HG02623 (cell line): Measurements from ENCODE around the gene CDH18.

ENCODE experiments used
- ATAC-seq: cut with Tn5 transposase; IDR thresholded peaks from one replicate; pipeline ENCODE4 v1.9.1; 2021; ENCODE audit warnings: moderate library complexity; ENCODE audit not compliant: unreplicated experiment

Gene CDH18

GRCh38 chr5:19987612-19988361, at the start of gene CDH18:
Gene CDH18, minus strand, starts transcription at chr5:19988200. Its CDS starts 149,214 bp downstream, at chr5:19838986.
- ATAC-seq = no peak

- ATAC-seq = no peak
Measured at GRCh38 chr5:20034717-20035116, 46.7 kb upstream of the CDH18 start.

GRCh38 chr5:20033881-20034280, 45.9 kb upstream of the CDH18 start:
- no peak for ATAC-seq

GRCh38 chr5:20032896-20033295, 44.9 kb upstream of the CDH18 start:
- ATAC-seq = no peak

- no peak for ATAC-seq
Measured at GRCh38 chr5:20030125-20030524, 42.1 kb upstream of the CDH18 start.

- no peak for ATAC-seq
Measured at GRCh38 chr5:20029266-20029665, 41.3 kb upstream of the CDH18 start.

- ATAC-seq = no peak
Measured at GRCh38 chr5:20028506-20028905, 40.5 kb upstream of the CDH18 start.

GRCh38 chr5:20023686-20024180, 35.7 kb upstream of the CDH18 start:
- no peak for ATAC-seq

GRCh38 chr5:20020247-20020646, 32.2 kb upstream of the CDH18 start:
- no peak for ATAC-seq

- no peak for ATAC-seq
Measured at GRCh38 chr5:20017021-20017420, 29.0 kb upstream of the CDH18 start.

GRCh38 chr5:20000416-20000815, 12.4 kb upstream of the CDH18 start:
- ATAC-seq = no peak

GRCh38 chr5:19988457-19988856, 457 bp upstream of the CDH18 start:
- no peak for ATAC-seq

GRCh38 chr5:19986806-19987205, 1.2 kb downstream of the CDH18 start:
- no peak for ATAC-seq

- ATAC-seq = no peak
Measured at GRCh38 chr5:19986031-19986619, 1.9 kb downstream of the CDH18 start.

- no peak for ATAC-seq
Measured at GRCh38 chr5:19978476-19978875, 9.5 kb downstream of the CDH18 start.

GRCh38 chr5:19977099-19977498, 10.9 kb downstream of the CDH18 start:
- ATAC-seq = no peak

GRCh38 chr5:19975795-19976194, 12.2 kb downstream of the CDH18 start:
- no peak for ATAC-seq

- ATAC-seq = no peak
Measured at GRCh38 chr5:19960451-19960850, 27.5 kb downstream of the CDH18 start.

- ATAC-seq = no peak
Measured at GRCh38 chr5:19959830-19960384, 28.1 kb downstream of the CDH18 start.

GRCh38 chr5:19950897-19951296, 37.1 kb downstream of the CDH18 start:
- no peak for ATAC-seq

- ATAC-seq = no peak
Measured at GRCh38 chr5:19940192-19940591, 47.8 kb downstream of the CDH18 start.

- ATAC-seq = no peak
Measured at GRCh38 chr5:19930451-19930850, 57.5 kb downstream of the CDH18 start.
